ENCODE measurements around the gene ASB3.

GRCh38 chr2:53811601-53812000 lies 24.8 kb upstream of the ASB3 start:
- TF ChIP-seq ZNF639 (tag by site-specific recombination; IDR thresholded peaks at IDR 0.05) (no peak), ZNF561 (tag by site-specific recombination; IDR thresholded peaks at IDR 0.05; ENCODE audit: borderline replicate concordance) (no peak), ZNF248 (tag by site-specific recombination; IDR thresholded peaks at IDR 0.05) (no peak), ZNF624 (tag by site-specific recombination; IDR thresholded peaks at IDR 0.05) (no peak), SETDB1 (IDR thresholded peaks at IDR 0.05; ENCODE audit: insufficient read length, low read length) (no peak), CTCF (tag by site-specific recombination; IDR thresholded peaks at IDR 0.05) (no peak), ZNF785 (tag by site-specific recombination; IDR thresholded peaks at IDR 0.05) (no peak)

Measured in HEK293 (cell line).